ENCODE measurements around the gene RNF144A.

The RNF144A gene

GRCh38 chr2:6937582-6937981, 20.4 kb downstream of the RNF144A start:
- H3K4me3 ChIP-seq (ENCODE audit: control insufficient read depth, low read depth, low read length): no peak overlapping the region
- no peak for TF ChIP-seq CTCF (IDR thresholded peaks at IDR 0.05; ENCODE audit: control insufficient read depth, insufficient read depth, low read depth, low read length, missing control alignments)
- no peak for DNase-seq (ENCODE audit: low read depth)

- DNase-seq (ENCODE audit: low read depth): no peak
- TF ChIP-seq CTCF (IDR thresholded peaks at IDR 0.05; ENCODE audit: control insufficient read depth, insufficient read depth, low read depth, low read length, missing control alignments): no peak
- no peak overlapping the region for H3K4me3 ChIP-seq (ENCODE audit: control insufficient read depth, low read depth, low read length)
Measured at GRCh38 chr2:6939071-6939470, 21.9 kb downstream of the RNF144A start.

- no peak overlapping the region for H3K4me3 ChIP-seq (ENCODE audit: control insufficient read depth, low read depth, low read length)
- no peak for DNase-seq (ENCODE audit: low read depth)
- TF ChIP-seq CTCF (IDR thresholded peaks at IDR 0.05; ENCODE audit: control insufficient read depth, insufficient read depth, low read depth, low read length, missing control alignments): no peak
Measured at GRCh38 chr2:6940820-6941219, 23.6 kb downstream of the RNF144A start.

GRCh38 chr2:6941299-6942046, 24.3 kb downstream of the RNF144A start:
- DNase-seq (ENCODE audit: low read depth): no peak
- TF ChIP-seq CTCF (IDR thresholded peaks at IDR 0.05; ENCODE audit: control insufficient read depth, insufficient read depth, low read depth, low read length, missing control alignments): no peak
- H3K4me3 ChIP-seq (ENCODE audit: control insufficient read depth, low read depth, low read length): no peak overlapping the region

GRCh38 chr2:6942848-6943247, 25.6 kb downstream of the RNF144A start:
- TF ChIP-seq CTCF (IDR thresholded peaks at IDR 0.05; ENCODE audit: control insufficient read depth, insufficient read depth, low read depth, low read length, missing control alignments): no peak
- H3K4me3 ChIP-seq (ENCODE audit: control insufficient read depth, low read depth, low read length): no peak overlapping the region
- no peak for DNase-seq (ENCODE audit: low read depth)

GRCh38 chr2:6943523-6943922, 26.3 kb downstream of the RNF144A start:
- no peak for TF ChIP-seq CTCF (IDR thresholded peaks at IDR 0.05; ENCODE audit: control insufficient read depth, insufficient read depth, low read depth, low read length, missing control alignments)
- no peak for DNase-seq (ENCODE audit: low read depth)

More at GRCh38 chr2:6943523-6943922, 26.3 kb downstream of the RNF144A start:
- no peak overlapping the region for H3K4me3 ChIP-seq (ENCODE audit: control insufficient read depth, low read depth, low read length)

Data from AG09309 (cell line).